Stomach (tissue), 4 donors: ENCODE data around the gene VOPP1.

Experiments used
- CTCF ChIP-seq, 7 experiments: fragments of 450-650 bp in 4 of 7; fragments of 200-600 bp in 3 of 7; sonication (generic) in 3 of 7; IDR thresholded peaks; one replicate each; pipeline ENCODE4 v1.5.1; 2016 to 2019; ENCODE audit warnings: antibody characterized with exemption in 7 of 7, control low read depth in 2 of 7, mild to moderate bottlenecking in 1 of 7
- EP300 ChIP-seq: sonication (generic); formaldehyde crosslinking; IDR thresholded peaks from one replicate; pipeline ENCODE4 v1.6.1; 2017; ENCODE audit warnings: antibody characterized with exemption
- POLR2A ChIP-seq, 4 donors: fragments of 450-650 bp; IDR thresholded peaks; one replicate each; pipeline ENCODE4 v1.6.1; 2016; ENCODE audit warnings: antibody characterized with exemption in 4 of 4, control low read depth in 2 of 4, mild to moderate bottlenecking in 1 of 4, moderate library complexity in 1 of 4
- POLR2AphosphoS5 ChIP-seq, 3 donors: sonication (generic); formaldehyde crosslinking; IDR thresholded peaks; one replicate each; pipeline ENCODE4 v1.6.1; 2016; ENCODE audit warnings: antibody characterized with exemption in 3 of 3

GRCh38 chr7:55558962-55559920, 13.1 kb downstream of the VOPP1 start:
- TF ChIP-seq CTCF (IDR thresholded peaks at IDR 0.05) (no peak), EP300 (no peak), POLR2AphosphoS5 (IDR thresholded peaks at IDR 0.05) (no peak), POLR2A (IDR thresholded peaks at IDR 0.05) (no peak)
